K562 (cell line): ENCODE data around the gene PCSK7. TPM values are rescaled to one million over a fixed set of nuclear protein-coding genes. Genes with fewer than 3 reads are reported as not detected.

Experiments
- ATF1 ChIP-seq, 2 experiments: fragments of 450-650 bp in 1 of 2; IDR thresholded peaks; 2 replicates each; pipeline ENCODE4 v1.6.1; 2016; ENCODE audit warnings: missing compliant biosample characterization in 1 of 2, missing genetic modification characterization in 1 of 2
- BCOR ChIP-seq: fragments of 450-650 bp; IDR thresholded peaks from 2 replicates; pipeline ENCODE4 v1.6.1; 2016
- CEBPB ChIP-seq: fragments of 450-650 bp; IDR thresholded peaks from 2 replicates; pipeline ENCODE4 v1.6.1; 2016; ENCODE audit warnings: missing genetic modification characterization, missing compliant biosample characterization
- DPF2 ChIP-seq: fragments of 450-650 bp; IDR thresholded peaks from 2 replicates; pipeline ENCODE4 v1.6.1; 2016
- HDAC6 ChIP-seq: IDR thresholded peaks from 2 replicates; pipeline ENCODE4 v1.6.1; 2012; ENCODE audit warnings: low read depth, mild to moderate bottlenecking, control low read depth, inconsistent platforms, low read length, moderate library complexity
- HOXB6 ChIP-seq: fragments of 250-450 bp; sonication (Bioruptor Pico); IDR thresholded peaks from 2 replicates; pipeline ENCODE4 v1.5.1; 2022; ENCODE audit warnings: mild to moderate bottlenecking, borderline replicate concordance
- ILF3 ChIP-seq: fragments of 450-650 bp; IDR thresholded peaks from 2 replicates; pipeline ENCODE4 v1.6.1; 2018; ENCODE audit warnings: antibody characterized with exemption, mild to moderate bottlenecking, moderate library complexity, borderline replicate concordance
- JUNB ChIP-seq: fragments of 450-650 bp; formaldehyde crosslinking; conservative IDR thresholded peaks from 2 replicates; pipeline ENCODE4 v1.4.0; 2020; ENCODE audit warnings: mild to moderate bottlenecking
- MAFG ChIP-seq: fragments of 450-650 bp; conservative IDR thresholded peaks from 2 replicates; pipeline ENCODE4 v1.6.1; 2016; ENCODE audit warnings: missing genetic modification characterization, missing compliant biosample characterization
- MEF2A ChIP-seq: IDR thresholded peaks from 2 replicates; pipeline ENCODE4 v1.6.1; 2011; ENCODE audit warnings: low read depth, mild to moderate bottlenecking, low read length, moderate library complexity; ENCODE audit not compliant: control insufficient read depth
- POLR2AphosphoS2 ChIP-seq: IDR thresholded peaks from 2 replicates; pipeline ENCODE4 v1.6.1; 2012; ENCODE audit warnings: low read length, improper control_type of control experiment
- SIX5 ChIP-seq, 2 experiments: IDR thresholded peaks; 2 replicates each; pipeline ENCODE4 v1.6.1; 2011; ENCODE audit warnings: low read length in 2 of 2, borderline replicate concordance in 1 of 2, low read depth in 1 of 2, mild to moderate bottlenecking in 1 of 2, moderate library complexity in 1 of 2; ENCODE audit not compliant: insufficient read depth in 1 of 2
- SMARCE1 ChIP-seq: fragments of 450-650 bp; IDR thresholded peaks from 2 replicates; pipeline ENCODE4 v1.7.1; 2016; ENCODE audit warnings: mild to moderate bottlenecking
- TEAD4 ChIP-seq, 2 experiments: sonication (generic) in 1 of 2; formaldehyde crosslinking in 1 of 2; IDR thresholded peaks; 2 replicates each; pipeline versions ENCODE4 v1.6.1 to v1.8.0; 2012 to 2022; ENCODE audit warnings: borderline replicate concordance in 1 of 2, inconsistent platforms in 1 of 2, low read length in 1 of 2, mild to moderate bottlenecking in 1 of 2, missing genetic modification reagents in 1 of 2
- TRIM24 ChIP-seq, 2 experiments: fragments of 450-650 bp; IDR thresholded peaks; 2 replicates each; pipeline ENCODE4 v1.6.1; 2016
- ZC3H8 ChIP-seq: fragments of 450-650 bp; IDR thresholded peaks from 2 replicates; pipeline ENCODE4 v1.6.1; 2017
- ZNF143 ChIP-seq: sonication (generic); formaldehyde crosslinking; IDR thresholded peaks from 2 replicates; pipeline ENCODE4 v1.9.0; 2022; ENCODE audit warnings: mild to moderate bottlenecking, missing genetic modification reagents
- ZNF717 ChIP-seq: fragments of 250-450 bp; sonication (Bioruptor Pico); IDR thresholded peaks from 2 replicates; pipeline ENCODE4 v1.5.0; 2021
- polyA plus RNA-seq, 8 experiments: library from polyadenylated mRNA; depleted of rRNA in 4 of 8; stranded (reverse) in 5 of 8; unstranded in 3 of 8; fragments of >200 nt; fragmentation: Nextera tagmentation in 2 of 8; fragmentation: Illumina TruSeq in 1 of 8; extraction: Ambion mirVana in 2 of 8; extraction: Trizol in 1 of 8; gene quantifications; 2 replicates each; pipeline versions ENCODE4 v1.2.1 to v1.2.3, GENCODE V29; 2011 to 2014; ENCODE audit warnings: inconsistent platforms in 1 of 8, missing spikeins in 1 of 8
- total RNA-seq, 7 experiments: library from RNA; depleted of rRNA in 6 of 7; stranded (reverse); fragments of >200 nt in 6 of 7; fragmentation: Illumina TruSeq in 2 of 7; extraction: Trizol in 2 of 7; gene quantifications; 2 replicates each; pipeline versions ENCODE4 v1.2.1 to v1.2.3, GENCODE V29; 2011 to 2021; ENCODE audit warnings: low replicate concordance in 1 of 7
- TF ChIP-seq, protein P1 (sequence below): fragments of 450-650 bp; IDR thresholded peaks from 2 replicates; pipeline ENCODE4 v1.7.1; 2018; ENCODE audit warnings: mild to moderate bottlenecking, low read depth; ENCODE audit not compliant: partially characterized antibody
- TF ChIP-seq, protein P2 (sequence below): fragments of 450-650 bp; IDR thresholded peaks from 2 replicates; pipeline ENCODE4 v1.6.1; 2016
- TF ChIP-seq, protein P3 (sequence below): fragments of 250-450 bp; sonication (Bioruptor Pico); IDR thresholded peaks from 2 replicates; pipeline ENCODE4 v1.5.0; 2021
- TF ChIP-seq, protein P4 (sequence below): sonication (generic); IDR thresholded peaks from 2 replicates; pipeline ENCODE4 v1.6.1; 2016
- TF ChIP-seq, protein P5 (sequence below), 2 experiments: fragments of 250-450 bp in 1 of 2; fragments of 450-650 bp in 1 of 2; sonication (Bioruptor Pico) in 1 of 2; IDR thresholded peaks; 2 replicates each; pipeline versions ENCODE4 v1.6.1 to v1.8.0; 2016 to 2021; ENCODE audit warnings: mild to moderate bottlenecking in 2 of 2, moderate library complexity in 2 of 2, missing compliant biosample characterization in 1 of 2, missing genetic modification characterization in 1 of 2

PCSK7 gene
- total and polyA plus RNA-seq, 9 of the 15 experiments (the other 6 are each of a cell fraction or from before 2014, with no cell fraction given): 3.1 to 29.2 (median 15.6) TPM

DNA sequence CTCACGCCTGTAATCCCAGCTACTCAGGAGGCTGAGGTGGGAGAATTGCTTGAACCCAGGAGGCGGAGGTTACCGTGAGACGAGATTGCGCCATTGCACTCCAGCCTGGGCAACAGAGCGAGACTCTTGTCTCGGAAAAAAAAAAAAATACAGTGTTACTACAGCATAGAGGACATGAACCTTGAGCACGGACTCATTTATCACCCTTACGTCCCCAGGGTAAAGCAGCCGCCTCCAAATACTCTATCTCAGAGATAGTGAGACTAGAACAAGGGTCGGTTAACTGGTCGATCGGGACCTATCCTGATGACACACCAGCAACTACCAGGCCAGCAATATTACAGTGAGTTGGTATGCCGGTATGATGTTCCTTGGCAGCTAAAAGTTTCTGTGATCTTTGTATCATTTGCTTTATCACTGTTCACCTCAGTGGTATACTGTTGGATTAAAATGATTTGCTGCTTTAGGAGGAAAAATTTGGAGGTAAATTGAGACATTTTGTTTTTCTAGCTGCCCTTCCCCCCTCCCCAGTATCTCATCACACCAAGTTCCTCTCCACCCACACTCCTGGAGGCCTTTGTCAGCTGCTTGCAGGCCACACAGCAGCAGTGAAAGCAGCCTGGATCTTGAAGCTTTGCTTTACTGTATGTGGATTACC is 60.3 kb downstream of the PCSK7 start (continued):
- TF ChIP-seq, protein P1, sequence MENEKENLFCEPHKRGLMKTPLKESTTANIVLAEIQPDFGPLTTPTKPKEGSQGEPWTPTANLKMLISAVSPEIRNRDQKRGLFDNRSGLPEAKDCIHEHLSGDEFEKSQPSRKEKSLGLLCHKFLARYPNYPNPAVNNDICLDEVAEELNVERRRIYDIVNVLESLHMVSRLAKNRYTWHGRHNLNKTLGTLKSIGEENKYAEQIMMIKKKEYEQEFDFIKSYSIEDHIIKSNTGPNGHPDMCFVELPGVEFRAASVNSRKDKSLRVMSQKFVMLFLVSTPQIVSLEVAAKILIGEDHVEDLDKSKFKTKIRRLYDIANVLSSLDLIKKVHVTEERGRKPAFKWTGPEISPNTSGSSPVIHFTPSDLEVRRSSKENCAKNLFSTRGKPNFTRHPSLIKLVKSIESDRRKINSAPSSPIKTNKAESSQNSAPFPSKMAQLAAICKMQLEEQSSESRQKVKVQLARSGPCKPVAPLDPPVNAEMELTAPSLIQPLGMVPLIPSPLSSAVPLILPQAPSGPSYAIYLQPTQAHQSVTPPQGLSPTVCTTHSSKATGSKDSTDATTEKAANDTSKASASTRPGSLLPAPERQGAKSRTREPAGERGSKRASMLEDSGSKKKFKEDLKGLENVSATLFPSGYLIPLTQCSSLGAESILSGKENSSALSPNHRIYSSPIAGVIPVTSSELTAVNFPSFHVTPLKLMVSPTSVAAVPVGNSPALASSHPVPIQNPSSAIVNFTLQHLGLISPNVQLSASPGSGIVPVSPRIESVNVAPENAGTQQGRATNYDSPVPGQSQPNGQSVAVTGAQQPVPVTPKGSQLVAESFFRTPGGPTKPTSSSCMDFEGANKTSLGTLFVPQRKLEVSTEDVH: peak; percentile 52
- TF ChIP-seq, protein P2, sequence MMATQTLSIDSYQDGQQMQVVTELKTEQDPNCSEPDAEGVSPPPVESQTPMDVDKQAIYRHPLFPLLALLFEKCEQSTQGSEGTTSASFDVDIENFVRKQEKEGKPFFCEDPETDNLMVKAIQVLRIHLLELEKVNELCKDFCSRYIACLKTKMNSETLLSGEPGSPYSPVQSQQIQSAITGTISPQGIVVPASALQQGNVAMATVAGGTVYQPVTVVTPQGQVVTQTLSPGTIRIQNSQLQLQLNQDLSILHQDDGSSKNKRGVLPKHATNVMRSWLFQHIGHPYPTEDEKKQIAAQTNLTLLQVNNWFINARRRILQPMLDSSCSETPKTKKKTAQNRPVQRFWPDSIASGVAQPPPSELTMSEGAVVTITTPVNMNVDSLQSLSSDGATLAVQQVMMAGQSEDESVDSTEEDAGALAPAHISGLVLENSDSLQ: peak; percentile 44; the same call in 1 of the 2 replicates
- TF ChIP-seq, protein P3, sequence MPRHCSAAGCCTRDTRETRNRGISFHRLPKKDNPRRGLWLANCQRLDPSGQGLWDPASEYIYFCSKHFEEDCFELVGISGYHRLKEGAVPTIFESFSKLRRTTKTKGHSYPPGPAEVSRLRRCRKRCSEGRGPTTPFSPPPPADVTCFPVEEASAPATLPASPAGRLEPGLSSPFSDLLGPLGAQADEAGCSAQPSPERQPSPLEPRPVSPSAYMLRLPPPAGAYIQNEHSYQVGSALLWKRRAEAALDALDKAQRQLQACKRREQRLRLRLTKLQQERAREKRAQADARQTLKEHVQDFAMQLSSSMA (CRISPR knock-in tag): no peak
- TF ChIP-seq HOXB6 (CRISPR knock-in tag): no peak
- peak; percentile 86 for TF ChIP-seq CEBPB (tag)
- peak; percentile 62; the same call in 1 of the 2 replicates for TF ChIP-seq SMARCE1
- TF ChIP-seq, protein P4, sequence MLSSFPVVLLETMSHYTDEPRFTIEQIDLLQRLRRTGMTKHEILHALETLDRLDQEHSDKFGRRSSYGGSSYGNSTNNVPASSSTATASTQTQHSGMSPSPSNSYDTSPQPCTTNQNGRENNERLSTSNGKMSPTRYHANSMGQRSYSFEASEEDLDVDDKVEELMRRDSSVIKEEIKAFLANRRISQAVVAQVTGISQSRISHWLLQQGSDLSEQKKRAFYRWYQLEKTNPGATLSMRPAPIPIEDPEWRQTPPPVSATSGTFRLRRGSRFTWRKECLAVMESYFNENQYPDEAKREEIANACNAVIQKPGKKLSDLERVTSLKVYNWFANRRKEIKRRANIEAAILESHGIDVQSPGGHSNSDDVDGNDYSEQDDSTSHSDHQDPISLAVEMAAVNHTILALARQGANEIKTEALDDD: peak; percentile 92
- no peak for TF ChIP-seq ATF1 (CRISPR knock-in tag; IDR thresholded peaks at IDR 0.05)
- 0 out of 2 replicates have a peak, but pooled peaks have one; percentile 13 for TF ChIP-seq ATF1 (tag; IDR thresholded peaks at IDR 0.05)
- TF ChIP-seq BCOR: 0 out of 2 replicates have a peak, but pooled peaks have one; percentile 20
- no peak for TF ChIP-seq ZC3H8
- TF ChIP-seq DPF2: peak; percentile 81
- TF ChIP-seq ZNF717 (CRISPR knock-in tag): no peak
- TF ChIP-seq, protein P5, sequence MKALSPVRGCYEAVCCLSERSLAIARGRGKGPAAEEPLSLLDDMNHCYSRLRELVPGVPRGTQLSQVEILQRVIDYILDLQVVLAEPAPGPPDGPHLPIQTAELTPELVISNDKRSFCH (CRISPR knock-in tag; IDR thresholded peaks at IDR 0.05): no peak
- TF ChIP-seq, protein P5 (tag; IDR thresholded peaks at IDR 0.05): 0 out of 2 replicates have a peak, but pooled peaks have one; percentile 32
- 0 out of 2 replicates have a peak, but pooled peaks have one; percentile 42 for TF ChIP-seq MEF2A
- no peak for TF ChIP-seq HDAC6
- TF ChIP-seq SIX5 (IDR thresholded peaks at IDR 0.05; ENCODE audit: borderline replicate concordance in 1 of 2, insufficient read depth in 1 of 2, low read depth in 1 of 2, low read length in 2 of 2): no peak
- TF ChIP-seq JUNB (CRISPR knock-in tag): no peak
- peak; percentile 78; the same call in 1 of the 2 replicates for TF ChIP-seq POLR2AphosphoS2
- TF ChIP-seq ZNF143 (CRISPR knock-in tag): no peak
- TF ChIP-seq ILF3: 0 out of 2 replicates have a peak, but pooled peaks have one; percentile 42
- peak; percentile 64 for TF ChIP-seq TEAD4 (IDR thresholded peaks at IDR 0.05; ENCODE audit: low read length)
- no peak for TF ChIP-seq TEAD4 (CRISPR knock-in tag; IDR thresholded peaks at IDR 0.05; ENCODE audit: borderline replicate concordance)
- TF ChIP-seq TRIM24 (IDR thresholded peaks at IDR 0.05): peak; percentile 43; a peak in 2 of 4 replicates
- no peak for TF ChIP-seq MAFG
